ENCODE results near the gene KRIT1. TPM values are rescaled to one million over a fixed set of nuclear protein-coding genes. Genes with fewer than 3 reads are reported as not detected.

The KRIT1 gene
- total and polyA plus RNA-seq, 10 donors: 13.7 to 131 (median 58.0) TPM

DNA sequence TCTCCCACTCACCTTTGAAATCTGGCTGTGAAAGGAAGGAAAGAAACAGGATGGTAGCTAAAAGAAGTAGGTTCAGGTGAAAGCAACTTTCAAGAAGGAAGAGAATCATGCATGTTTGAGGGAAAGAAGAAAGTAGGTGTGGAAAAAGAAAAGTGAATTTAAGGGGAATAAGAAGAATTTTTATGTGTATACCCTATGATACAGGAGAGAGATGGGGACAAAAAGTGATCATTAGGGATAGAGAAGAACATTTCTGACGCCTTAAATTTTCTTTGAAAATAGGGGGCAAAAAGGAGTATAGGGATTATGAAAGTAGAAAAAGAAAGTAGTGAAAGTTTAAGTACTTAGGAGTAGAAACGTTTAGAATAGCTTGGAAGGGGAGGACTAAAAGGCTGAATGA is 15.2 kb downstream of the KRIT1 start:
- intact Hi-C loops (cut with DNase I; ENCODE audit: low total_unique reads): no loop called here
- Histone ChIP-seq H3K4me3 (no peak overlapping the region), H3K36me3 (peaks cover 0 to 100% (median 75%) of the 10 kb centered on the region in 6 donors), H3K4me1 (no peaks in the 10 kb centered on the region), H3K27me3 (replicated peaks in 1 of 7) (no peaks in the 10 kb centered on the region), H3K9me3 (peaks cover 0 to 9% (median 5%) of the 10 kb centered on the region in 8 donors), H3K27ac (no peak overlapping the region)
- TF ChIP-seq POLR2A (IDR thresholded peaks at IDR 0.05) (no peak), POLR2AphosphoS5 (IDR thresholded peaks at IDR 0.05) (no peak)
- TF ChIP-seq, protein P1, sequence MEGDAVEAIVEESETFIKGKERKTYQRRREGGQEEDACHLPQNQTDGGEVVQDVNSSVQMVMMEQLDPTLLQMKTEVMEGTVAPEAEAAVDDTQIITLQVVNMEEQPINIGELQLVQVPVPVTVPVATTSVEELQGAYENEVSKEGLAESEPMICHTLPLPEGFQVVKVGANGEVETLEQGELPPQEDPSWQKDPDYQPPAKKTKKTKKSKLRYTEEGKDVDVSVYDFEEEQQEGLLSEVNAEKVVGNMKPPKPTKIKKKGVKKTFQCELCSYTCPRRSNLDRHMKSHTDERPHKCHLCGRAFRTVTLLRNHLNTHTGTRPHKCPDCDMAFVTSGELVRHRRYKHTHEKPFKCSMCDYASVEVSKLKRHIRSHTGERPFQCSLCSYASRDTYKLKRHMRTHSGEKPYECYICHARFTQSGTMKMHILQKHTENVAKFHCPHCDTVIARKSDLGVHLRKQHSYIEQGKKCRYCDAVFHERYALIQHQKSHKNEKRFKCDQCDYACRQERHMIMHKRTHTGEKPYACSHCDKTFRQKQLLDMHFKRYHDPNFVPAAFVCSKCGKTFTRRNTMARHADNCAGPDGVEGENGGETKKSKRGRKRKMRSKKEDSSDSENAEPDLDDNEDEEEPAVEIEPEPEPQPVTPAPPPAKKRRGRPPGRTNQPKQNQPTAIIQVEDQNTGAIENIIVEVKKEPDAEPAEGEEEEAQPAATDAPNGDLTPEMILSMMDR (IDR thresholded peaks at IDR 0.05 in 8 of 11, conservative IDR thresholded peaks at IDR 0.05 in 3 of 11): no peak
- 83 to 89% (median 87%) methylated on average over 2 of the region's 2 CpGs for WGBS, 5 donors
- no peak for DNase-seq

DNA sequence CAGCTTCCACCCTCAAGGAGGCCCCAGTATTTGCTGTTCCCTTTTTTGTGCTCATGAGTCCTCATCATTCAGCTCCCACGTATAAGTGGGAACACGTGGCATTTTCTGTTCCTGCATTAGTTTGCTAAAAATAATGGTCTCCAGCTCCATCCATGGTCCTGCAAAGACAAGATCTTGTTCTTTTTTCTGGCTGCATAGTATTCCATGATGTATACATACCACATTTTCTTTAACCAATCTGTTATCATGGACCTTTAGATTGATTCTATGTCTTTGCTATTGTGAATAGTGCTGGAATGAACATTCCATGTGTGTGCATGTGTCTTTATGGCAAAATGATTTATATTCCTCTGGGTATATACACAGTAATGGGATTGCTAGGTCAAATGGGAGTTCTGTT is 17.0 kb downstream of the KRIT1 start:
- Histone ChIP-seq H3K9me3 (peaks cover 0 to 9% (median 5%) of the 10 kb centered on the region in 8 donors), H3K4me3 (no peak overlapping the region), H3K27me3 (replicated peaks in 1 of 7) (no peaks in the 10 kb centered on the region), H3K4me1 (no peaks in the 10 kb centered on the region), H3K27ac (no peak overlapping the region), H3K36me3 (peaks cover 3 to 100% (median 74%) of the 10 kb centered on the region in 6 donors)
- DNase-seq: no peak
- intact Hi-C loops (cut with DNase I; ENCODE audit: low total_unique reads): no loop called here
- WGBS, 5 donors: 93 to 100% (median 98%) methylated on average over 2 of the region's 2 CpGs
- TF ChIP-seq POLR2AphosphoS5 (IDR thresholded peaks at IDR 0.05) (no peak), POLR2A (IDR thresholded peaks at IDR 0.05) (no peak)
- TF ChIP-seq, protein P1 (IDR thresholded peaks at IDR 0.05 in 8 of 11, conservative IDR thresholded peaks at IDR 0.05 in 3 of 11): no peak

DNA sequence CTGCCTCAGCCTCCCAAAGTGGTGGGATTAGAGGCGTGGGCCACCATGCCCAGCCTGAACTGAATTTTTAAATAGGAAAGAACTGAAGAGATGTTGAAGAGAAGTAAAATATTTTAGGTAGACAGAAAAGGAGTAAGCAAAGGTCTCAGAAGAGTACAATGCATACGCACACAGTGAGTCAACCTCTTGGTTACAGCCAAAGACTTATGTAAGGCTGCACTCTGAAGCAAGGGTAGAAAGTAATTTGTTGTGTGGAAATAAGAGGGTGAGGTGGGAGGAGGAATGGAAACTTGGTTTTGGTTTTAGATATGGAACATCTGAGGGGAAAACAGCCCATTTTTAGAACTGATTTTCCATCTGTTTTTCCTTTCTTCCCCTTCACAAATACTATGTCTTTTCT is 17.6 kb downstream of the KRIT1 start:
- no peak overlapping the region for H3K4me3 ChIP-seq
- intact Hi-C loops (cut with DNase I; ENCODE audit: low total_unique reads): no loop called here
- 94 to 99% (median 97%) methylated on average over 2 of the region's 2 CpGs for WGBS, 5 donors
- H3K36me3 ChIP-seq: peaks cover 3 to 100% (median 71%) of the 10 kb centered on the region in 6 donors
- H3K27me3 ChIP-seq (replicated peaks in 1 of 7): no peaks in the 10 kb centered on the region
- H3K4me1 ChIP-seq: no peaks in the 10 kb centered on the region
- no peak for DNase-seq
- H3K27ac ChIP-seq: no peak overlapping the region
- TF ChIP-seq POLR2A (IDR thresholded peaks at IDR 0.05) (no peak), POLR2AphosphoS5 (IDR thresholded peaks at IDR 0.05) (no peak)
- TF ChIP-seq, protein P1 (IDR thresholded peaks at IDR 0.05 in 8 of 11, conservative IDR thresholded peaks at IDR 0.05 in 3 of 11): no peak
- H3K9me3 ChIP-seq: peaks cover 0 to 9% (median 5%) of the 10 kb centered on the region in 8 donors

- DNase-seq: no peak
- 84 to 94% (median 93%) methylated on average over 4 of the region's 4 CpGs for WGBS, 5 donors
- H3K4me1 ChIP-seq: no peaks in the 10 kb centered on the region
- H3K9me3 ChIP-seq: peaks cover 0 to 9% (median 5%) of the 10 kb centered on the region in 8 donors
- intact Hi-C loops (cut with DNase I; ENCODE audit: low total_unique reads): no loop called here
- H3K27ac ChIP-seq: no peak overlapping the region
- H3K36me3 ChIP-seq: peaks cover 3 to 100% (median 73%) of the 10 kb centered on the region in 6 donors
- H3K4me3 ChIP-seq: no peak overlapping the region
- TF ChIP-seq POLR2A (IDR thresholded peaks at IDR 0.05) (no peak), POLR2AphosphoS5 (IDR thresholded peaks at IDR 0.05) (no peak)
- TF ChIP-seq, protein P1 (IDR thresholded peaks at IDR 0.05 in 8 of 11, conservative IDR thresholded peaks at IDR 0.05 in 3 of 11): no peak
- no peaks in the 10 kb centered on the region for H3K27me3 ChIP-seq (replicated peaks in 1 of 7)
Measured at GRCh38 chr7:92226981-92227380, 18.7 kb downstream of the KRIT1 start.

All from spleen (tissue), 11 donors.